Stimulated activated CD4-positive, alpha-beta T cell treated with anti-CD3 and anti-CD28 coated beads, TNF-alpha, amount 100 ng/mL, for 24 hours (primary cell): ENCODE results near the gene CXXC4.

ENCODE experiments used
- DNase-seq, 3 experiments: peaks; one replicate each; pipeline ENCODE4 v3.0.0-alpha.2; 2020; ENCODE audit warnings: low read depth in 3 of 3

The CXXC4 gene

DNA sequence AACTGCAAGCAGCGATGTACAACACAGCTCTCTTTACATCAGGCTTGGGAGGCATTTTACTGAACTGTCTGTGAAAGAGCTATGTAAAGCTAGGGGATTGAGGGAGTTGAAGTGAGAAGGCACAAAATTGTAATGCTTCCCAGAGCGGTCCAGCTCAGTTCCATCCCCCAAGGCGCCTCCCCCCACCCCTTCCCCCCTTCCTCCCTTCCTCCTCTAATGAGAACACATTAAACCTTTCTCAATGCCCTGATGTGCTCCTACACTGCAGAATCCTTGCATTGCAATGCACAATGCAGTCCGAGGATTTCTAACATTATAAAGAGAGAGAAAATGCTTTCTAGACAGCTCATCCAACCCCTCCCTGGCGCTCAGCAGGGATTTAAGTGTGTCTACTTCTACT lies 73.9 kb downstream of the CXXC4 start:
- no peak for DNase-seq
